Right lung (tissue), 5 donors: ENCODE data around the gene SCAF4. TPM values are rescaled to one million over a fixed set of nuclear protein-coding genes. Genes with fewer than 3 reads are reported as not detected.
"Not testable (repeated sequence)": the region's sequence is repeated elsewhere in the genome, so short reads cannot be mapped to it uniquely, and the experiment has no call there.

Experiments used
- DNase-seq, 2 donors: peaks; one replicate each; pipeline ENCODE4 v3.0.0-alpha.2; 2013
- polyA plus RNA-seq, 5 donors: library from polyadenylated mRNA; unstranded; fragments of 120-200 nt; gene quantifications; one replicate each; pipeline versions ENCODE4 v1.2.1 to v1.2.3, GENCODE V29; 2013; ENCODE audit warnings: inconsistent platforms in 1 of 5, low replicate concordance in 1 of 5; ENCODE audit not compliant: insufficient read length in 5 of 5, insufficient read depth in 1 of 5

The SCAF4 gene
- polyA plus RNA-seq, 5 donors, result 36.3 to 43.3 (median 38.7) TPM

GRCh38 chr21:31744182-31744800 is 12.4 kb upstream of the SCAF4 start:
- DNase-seq, result no peak

- DNase-seq, result no peak
Measured at GRCh38 chr21:31743712-31744111, 11.8 kb upstream of the SCAF4 start.

GRCh38 chr21:31741116-31741515 is 9.2 kb upstream of the SCAF4 start:
- no peak for DNase-seq

- DNase-seq, result not testable (repeated sequence)
Measured at GRCh38 chr21:31737586-31738397, 5.9 kb upstream of the SCAF4 start.

GRCh38 chr21:31735511-31735992 is 3.6 kb upstream of the SCAF4 start:
- no peak for DNase-seq

GRCh38 chr21:31733551-31734149 is 1.7 kb upstream of the SCAF4 start:
- DNase-seq, result no peak

GRCh38 chr21:31732597-31733550 is 956 bp upstream of the SCAF4 start:
- no peak for DNase-seq

- DNase-seq, result peak; percentile 21 to 29
Measured at GRCh38 chr21:31731056-31731856, 662 bp downstream of the SCAF4 start.

- peak in 1 of 2 donors; percentile 17 for DNase-seq
Measured at GRCh38 chr21:31730712-31731055, 1.2 kb downstream of the SCAF4 start.

GRCh38 chr21:31729622-31730343 is 2.1 kb downstream of the SCAF4 start:
- DNase-seq, result no peak

- no peak for DNase-seq
Measured at GRCh38 chr21:31728952-31729351, 3.0 kb downstream of the SCAF4 start.

- DNase-seq, result no peak
Measured at GRCh38 chr21:31728191-31728590, 3.7 kb downstream of the SCAF4 start.

- DNase-seq, result no peak
Measured at GRCh38 chr21:31727181-31727580, 4.7 kb downstream of the SCAF4 start.

GRCh38 chr21:31726407-31726806 is 5.5 kb downstream of the SCAF4 start:
- DNase-seq, result no peak

GRCh38 chr21:31725202-31725839 is 6.6 kb downstream of the SCAF4 start:
- DNase-seq, result no peak

- DNase-seq, result no peak
Measured at GRCh38 chr21:31724552-31724951, 7.4 kb downstream of the SCAF4 start.

GRCh38 chr21:31721381-31721780 is 10.5 kb downstream of the SCAF4 start:
- DNase-seq, result no peak

- no peak for DNase-seq
Measured at GRCh38 chr21:31720739-31721138, 11.2 kb downstream of the SCAF4 start.

GRCh38 chr21:31720330-31720729 is 11.6 kb downstream of the SCAF4 start:
- DNase-seq, result no peak

GRCh38 chr21:31716106-31716505 is 15.8 kb downstream of the SCAF4 start:
- no peak for DNase-seq
